Central memory CD8-positive, alpha-beta T cell (primary cell): ENCODE measurements around the gene NCL.
"Not testable (repeated sequence)": the region's sequence is repeated elsewhere in the genome, so short reads cannot be mapped to it uniquely, and the experiment has no call there.

ENCODE experiments used
- ATAC-seq: fragments of 150-1000 bp; cut with Tn5 transposase; replicated peaks from 2 replicates; pipeline ENCODE4 v1.10.0; 2022; ENCODE audit warnings: mild to moderate bottlenecking, moderate FRiP score, moderate number of reproducible peaks; ENCODE audit not compliant: poor library complexity, severe bottlenecking; ENCODE audit errors: extremely low read depth
- DNase-seq, 2 donors: peaks; one replicate each; pipeline ENCODE4 v3.0.0; 2021; ENCODE audit warnings: low spot score in 2 of 2
- H3K27ac Mint-ChIP-seq: one replicate; pipeline ENCODE4 v1.8.0; 2022; ENCODE audit warnings: low read depth, mild to moderate bottlenecking, moderate library complexity, mixed read lengths
- H3K27me3 Mint-ChIP-seq: one replicate; pipeline ENCODE4 v1.8.0; 2022; ENCODE audit warnings: mixed read lengths
- H3K36me3 Mint-ChIP-seq: one replicate; pipeline ENCODE4 v1.8.0; 2022; ENCODE audit warnings: mild to moderate bottlenecking, moderate library complexity, mixed read lengths; ENCODE audit not compliant: insufficient read depth
- H3K4me1 Mint-ChIP-seq: one replicate; pipeline ENCODE4 v1.8.0; 2022; ENCODE audit warnings: mixed read lengths
- H3K4me3 Mint-ChIP-seq: one replicate; pipeline ENCODE4 v1.8.0; 2022; ENCODE audit warnings: mild to moderate bottlenecking, moderate library complexity, mixed read lengths
- H3K9me3 Mint-ChIP-seq: one replicate; pipeline ENCODE4 v1.8.0; 2022; ENCODE audit warnings: mixed read lengths

The NCL gene

GRCh38 chr2:231452799-231453508, 11.3 kb downstream of the NCL start:
- H3K27me3 Mint-ChIP-seq = no peaks in the 10 kb centered on the region
- no peaks in the 10 kb centered on the region for H3K9me3 Mint-ChIP-seq
- peaks cover 59% of the 10 kb centered on the region for H3K36me3 Mint-ChIP-seq
- peak overlapping the region; percentile 73 for H3K27ac Mint-ChIP-seq
- peaks cover 20% of the 10 kb centered on the region for H3K4me1 Mint-ChIP-seq
- ATAC-seq (no peak), DNase-seq (no peak)
- no peak overlapping the region for H3K4me3 Mint-ChIP-seq

- ATAC-seq (no peak), DNase-seq (no peak)
- H3K4me3 Mint-ChIP-seq = no peak overlapping the region
- peaks cover 37% of the 10 kb centered on the region for H3K36me3 Mint-ChIP-seq
- H3K9me3 Mint-ChIP-seq = no peaks in the 10 kb centered on the region
- no peaks in the 10 kb centered on the region for H3K27me3 Mint-ChIP-seq
- peak overlapping the region; percentile 44 for H3K27ac Mint-ChIP-seq
- H3K4me1 Mint-ChIP-seq = peaks cover 15% of the 10 kb centered on the region
Measured at GRCh38 chr2:231450548-231450989, 13.7 kb downstream of the NCL start.

DNA sequence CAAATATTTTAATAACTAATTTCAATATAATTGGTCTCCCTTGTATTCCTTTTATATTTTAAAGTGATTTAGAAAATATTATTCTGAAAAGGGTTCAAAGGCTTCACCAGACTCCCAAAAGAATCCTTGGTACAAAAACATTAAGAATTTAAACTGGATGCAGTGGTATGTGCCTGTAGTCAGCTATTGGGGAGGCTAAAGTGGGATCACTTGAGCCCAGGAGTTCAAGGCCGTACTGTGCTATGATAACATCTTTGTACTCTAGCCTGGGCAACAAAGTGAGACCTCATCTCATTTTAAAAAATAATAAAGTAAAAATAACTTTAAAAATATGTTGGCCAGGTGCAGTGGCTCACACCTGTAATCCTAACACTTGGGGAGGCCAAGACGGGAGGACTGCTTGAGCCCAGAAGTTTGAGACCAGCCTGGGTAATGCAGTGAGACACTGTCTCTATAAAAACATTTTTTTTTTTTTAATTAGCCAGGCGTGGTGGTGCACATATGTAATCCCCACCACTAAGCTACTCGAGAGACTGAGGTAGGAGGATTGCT, 14.7 kb downstream of the NCL start:
- ATAC-seq = no peak
- peaks cover 7% of the 10 kb centered on the region for H3K4me1 Mint-ChIP-seq
- H3K27ac Mint-ChIP-seq = no peak overlapping the region
- H3K9me3 Mint-ChIP-seq = no peaks in the 10 kb centered on the region
- H3K27me3 Mint-ChIP-seq = no peaks in the 10 kb centered on the region
- peaks cover 27% of the 10 kb centered on the region for H3K36me3 Mint-ChIP-seq
- DNase-seq = no peak
- H3K4me3 Mint-ChIP-seq = no peak overlapping the region

GRCh38 chr2:231436957-231437356, 27.3 kb downstream of the NCL start:
- no peak for ATAC-seq
- no peak overlapping the region for H3K27ac Mint-ChIP-seq
- no peak for DNase-seq
- H3K9me3 Mint-ChIP-seq = peaks cover 2% of the 10 kb centered on the region
- no peaks in the 10 kb centered on the region for H3K4me1 Mint-ChIP-seq
- peaks cover 4% of the 10 kb centered on the region for H3K27me3 Mint-ChIP-seq
- no peak overlapping the region for H3K4me3 Mint-ChIP-seq
- H3K36me3 Mint-ChIP-seq = no peaks in the 10 kb centered on the region

DNA sequence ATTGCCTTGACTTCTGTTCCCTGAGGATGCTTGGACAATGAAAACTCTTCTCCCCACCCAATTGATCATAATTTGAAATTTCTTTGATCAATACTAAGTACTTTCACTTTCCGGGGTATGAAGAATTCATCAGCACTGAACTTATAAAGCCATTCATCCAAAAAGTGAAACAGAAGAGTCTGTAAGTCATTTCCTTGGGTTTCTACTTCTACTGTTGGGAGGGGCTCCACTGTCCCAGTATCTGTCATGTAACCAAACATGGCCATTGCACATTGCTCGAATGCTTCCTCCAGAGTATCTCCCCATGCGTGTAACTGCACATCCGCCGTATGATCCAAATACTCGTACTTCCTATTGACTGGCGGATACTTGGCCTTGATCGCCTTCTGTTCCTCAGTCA, 30.3 kb downstream of the NCL start:
- H3K9me3 Mint-ChIP-seq = peaks cover 19% of the 10 kb centered on the region
- no peaks in the 10 kb centered on the region for H3K4me1 Mint-ChIP-seq
- peaks cover 12% of the 10 kb centered on the region for H3K27me3 Mint-ChIP-seq
- H3K27ac Mint-ChIP-seq = no peak overlapping the region
- ATAC-seq (no peak), DNase-seq (no peak)
- H3K4me3 Mint-ChIP-seq = no peak overlapping the region
- peaks cover 1% of the 10 kb centered on the region for H3K36me3 Mint-ChIP-seq

GRCh38 chr2:231431606-231432005, 32.7 kb downstream of the NCL start:
- Mint-ChIP-seq H3K4me3 (no peak overlapping the region), H3K4me1 (no peaks in the 10 kb centered on the region), H3K27ac (no peak overlapping the region)

GRCh38 chr2:231430437-231430836, 33.8 kb downstream of the NCL start:
- not testable (repeated sequence) for H3K27ac Mint-ChIP-seq
- peaks cover 12% of the 10 kb centered on the region for H3K27me3 Mint-ChIP-seq

More at GRCh38 chr2:231431606-231432005, 32.7 kb downstream of the NCL start:
- no peak for ATAC-seq
- Mint-ChIP-seq H3K36me3 (peaks cover 1% of the 10 kb centered on the region), H3K27me3 (peaks cover 12% of the 10 kb centered on the region), H3K9me3 (peaks cover 19% of the 10 kb centered on the region)
- DNase-seq = no peak

GRCh38 chr2:231429901-231430300, 34.4 kb downstream of the NCL start:
- DNase-seq (no peak), ATAC-seq (no peak)
- no peak overlapping the region for H3K27ac Mint-ChIP-seq
- H3K9me3 Mint-ChIP-seq = peaks cover 19% of the 10 kb centered on the region
- H3K4me1 Mint-ChIP-seq = no peaks in the 10 kb centered on the region
- H3K36me3 Mint-ChIP-seq = peaks cover 1% of the 10 kb centered on the region
- peaks cover 12% of the 10 kb centered on the region for H3K27me3 Mint-ChIP-seq
- no peak overlapping the region for H3K4me3 Mint-ChIP-seq

More at GRCh38 chr2:231430437-231430836, 33.8 kb downstream of the NCL start:
- peaks cover 19% of the 10 kb centered on the region for H3K9me3 Mint-ChIP-seq
- not testable (repeated sequence) for H3K4me1 Mint-ChIP-seq, DNase-seq, H3K36me3 Mint-ChIP-seq, H3K4me3 Mint-ChIP-seq, ATAC-seq

GRCh38 chr2:231429152-231429551, 35.1 kb downstream of the NCL start:
- peaks cover 19% of the 10 kb centered on the region for H3K9me3 Mint-ChIP-seq
- H3K4me1 Mint-ChIP-seq = no peaks in the 10 kb centered on the region
- no peak overlapping the region for H3K4me3 Mint-ChIP-seq
- peaks cover 12% of the 10 kb centered on the region for H3K27me3 Mint-ChIP-seq
- no peak for DNase-seq
- H3K27ac Mint-ChIP-seq = no peak overlapping the region
- ATAC-seq = no peak
- peaks cover 1% of the 10 kb centered on the region for H3K36me3 Mint-ChIP-seq

- no peak overlapping the region for H3K4me3 Mint-ChIP-seq
- H3K27ac Mint-ChIP-seq = no peak overlapping the region
- no peaks in the 10 kb centered on the region for H3K4me1 Mint-ChIP-seq
- no peak for ATAC-seq
- H3K27me3 Mint-ChIP-seq = peaks cover 9% of the 10 kb centered on the region
- peaks cover 19% of the 10 kb centered on the region for H3K9me3 Mint-ChIP-seq
- no peak for DNase-seq
- H3K36me3 Mint-ChIP-seq = peaks cover 1% of the 10 kb centered on the region
Measured at GRCh38 chr2:231427116-231427515, 37.2 kb downstream of the NCL start.

DNA sequence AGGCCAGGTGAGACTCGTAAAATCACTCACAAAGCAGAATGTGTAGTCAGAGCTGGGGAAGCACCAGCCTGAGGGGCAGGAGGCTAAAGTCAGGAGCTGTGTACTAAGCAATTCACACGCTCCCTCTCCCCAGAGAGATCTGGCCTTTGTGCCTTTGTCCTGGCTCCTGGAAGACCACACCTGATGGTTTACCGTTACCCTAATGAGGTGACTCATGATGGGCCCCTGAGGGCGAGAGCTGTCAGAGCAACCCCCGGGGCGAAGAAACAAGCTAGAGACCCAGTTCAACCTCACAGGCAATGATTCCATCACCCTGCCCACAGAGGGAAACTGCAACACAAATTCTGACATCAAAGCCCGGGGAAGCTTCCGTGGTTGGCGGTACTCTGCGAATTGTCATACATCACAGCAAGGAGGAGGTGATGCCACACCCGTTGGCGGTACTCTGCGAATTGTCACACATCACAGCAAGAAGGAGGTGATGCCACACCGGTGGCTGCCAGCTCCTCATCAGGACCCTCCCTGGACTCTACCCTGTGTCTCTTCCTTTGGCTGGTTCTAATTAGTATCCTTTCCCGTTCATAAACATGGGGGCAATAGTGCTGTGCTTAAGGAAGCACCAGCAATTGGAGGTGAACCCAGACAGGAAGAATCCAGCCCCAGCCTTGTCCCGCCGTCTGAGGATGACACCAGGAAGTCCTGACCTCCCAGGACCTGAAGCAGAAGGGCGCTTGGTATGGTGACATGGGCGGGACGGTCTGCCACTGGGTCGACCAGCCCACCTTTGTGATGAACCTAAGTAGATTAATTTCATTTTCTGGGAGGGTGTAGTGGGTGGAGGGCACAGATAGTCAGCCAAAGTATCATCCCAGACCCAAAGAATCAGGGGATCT, 38.2 kb downstream of the NCL start:
- Mint-ChIP-seq H3K4me1 (no peaks in the 10 kb centered on the region), H3K36me3 (peaks cover 1% of the 10 kb centered on the region), H3K9me3 (peaks cover 8% of the 10 kb centered on the region), H3K27ac (no peak overlapping the region), H3K4me3 (no peak overlapping the region), H3K27me3 (no peaks in the 10 kb centered on the region)
- peak; percentile 19 for ATAC-seq
- peak in 1 of 2 donors; percentile 47 for DNase-seq

DNA sequence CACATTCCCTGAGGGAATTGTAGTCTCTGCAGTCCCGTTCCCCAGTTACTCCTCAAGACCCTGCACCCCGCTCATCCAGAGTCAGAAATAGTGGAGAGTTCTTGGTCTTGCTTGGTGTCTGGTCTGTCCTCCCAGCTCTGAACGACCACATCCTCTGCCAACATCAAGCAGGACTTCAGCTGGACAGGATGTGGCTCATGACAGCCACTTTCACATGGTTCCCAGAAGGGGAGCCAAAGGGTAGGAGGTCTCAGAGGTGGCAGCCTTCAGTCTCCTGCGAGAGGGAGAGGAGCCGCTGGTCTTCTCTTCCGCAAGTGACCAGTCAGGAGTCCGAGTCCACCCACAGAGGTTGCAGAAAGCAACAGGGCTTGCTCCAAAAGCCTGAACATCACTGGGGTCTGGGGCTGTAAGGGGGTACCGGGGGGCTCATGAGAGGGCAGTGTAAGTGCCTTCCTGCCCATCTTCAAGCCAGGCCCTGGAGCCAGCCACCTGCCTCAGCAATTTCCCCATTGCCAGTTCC, 38.9 kb downstream of the NCL start:
- no peaks in the 10 kb centered on the region for H3K36me3 Mint-ChIP-seq
- ATAC-seq = no peak
- no peak overlapping the region for H3K27ac Mint-ChIP-seq
- H3K27me3 Mint-ChIP-seq = no peaks in the 10 kb centered on the region
- H3K4me3 Mint-ChIP-seq = no peak overlapping the region
- no peak for DNase-seq
- peaks cover 1% of the 10 kb centered on the region for H3K9me3 Mint-ChIP-seq
- no peaks in the 10 kb centered on the region for H3K4me1 Mint-ChIP-seq
